H4 (cell line): ENCODE measurements around the gene EIF2S2. TPM values are rescaled to one million over a fixed set of nuclear protein-coding genes. Genes with fewer than 3 reads are reported as not detected.

Experiments
- DNase-seq: peaks from one replicate; pipeline ENCODE4 v3.0.0-alpha.2; 2015; ENCODE audit warnings: low spot score
- total RNA-seq: library from RNA; depleted of rRNA; stranded (reverse); fragments of >200 nt; shearing (Covaris generic); gene quantifications from 2 replicates; pipeline ENCODE4 v1.2.3, GENCODE V29; 2014

EIF2S2 gene
- total RNA-seq, 1 experiment from 2014 or later = 124 TPM

DNA sequence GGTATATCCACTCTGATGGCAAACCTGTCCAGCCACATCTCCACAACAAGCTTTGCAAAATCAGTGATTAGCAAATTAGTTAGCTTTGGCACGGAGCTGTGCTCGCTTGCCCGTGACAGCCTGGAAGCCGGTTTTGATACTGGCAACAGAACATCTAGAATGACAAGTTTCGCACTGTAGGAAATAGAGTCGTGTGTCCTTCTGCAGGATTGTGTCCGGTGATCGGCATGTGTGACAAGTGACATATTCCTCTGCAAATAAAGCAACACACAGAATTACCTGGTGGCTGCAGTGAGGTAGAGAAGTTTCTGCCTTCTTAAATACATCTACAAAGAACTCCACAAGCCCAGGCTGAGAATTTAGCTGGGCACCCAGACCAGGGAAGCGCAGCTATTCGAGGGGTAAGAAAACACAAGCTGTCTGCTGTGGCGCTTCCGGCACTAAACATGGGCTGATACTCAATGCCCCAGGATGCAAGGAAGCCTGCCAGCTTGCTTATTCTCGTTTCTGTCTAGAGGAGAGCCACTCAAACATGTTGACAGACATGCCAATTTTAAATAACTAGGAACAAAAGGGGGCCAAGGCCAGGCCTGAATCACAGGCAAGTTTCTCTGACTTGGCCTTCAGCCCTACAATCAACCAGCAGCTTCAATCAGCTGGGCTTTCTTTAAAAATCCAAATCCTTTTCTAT lies 22.2 kb downstream of the EIF2S2 start:
- no peak for DNase-seq

GRCh38 chr20:34089175-34089479 lies 22.9 kb downstream of the EIF2S2 start:
- no peak for DNase-seq

GRCh38 chr20:34088305-34089174 lies 23.5 kb downstream of the EIF2S2 start:
- DNase-seq = no peak

GRCh38 chr20:34085544-34086040 lies 26.5 kb downstream of the EIF2S2 start:
- DNase-seq = no peak

GRCh38 chr20:34084227-34084923 lies 27.7 kb downstream of the EIF2S2 start:
- no peak for DNase-seq

GRCh38 chr20:34083781-34084180 lies 28.3 kb downstream of the EIF2S2 start:
- DNase-seq = no peak

GRCh38 chr20:34083137-34083536 lies 28.9 kb downstream of the EIF2S2 start:
- DNase-seq = peak; percentile 97

- no peak for DNase-seq
Observed at GRCh38 chr20:34082232-34082887, 29.7 kb downstream of the EIF2S2 start.

- DNase-seq = no peak
Observed at GRCh38 chr20:34079818-34080217, 32.2 kb downstream of the EIF2S2 start.

GRCh38 chr20:34078540-34078939 lies 33.5 kb downstream of the EIF2S2 start:
- DNase-seq = no peak

GRCh38 chr20:34076952-34077351 lies 35.1 kb downstream of the EIF2S2 start:
- DNase-seq = no peak

- no peak for DNase-seq
Observed at GRCh38 chr20:34075647-34076046, 36.4 kb downstream of the EIF2S2 start.

GRCh38 chr20:34074101-34074760 lies 37.8 kb downstream of the EIF2S2 start:
- DNase-seq = no peak

DNA sequence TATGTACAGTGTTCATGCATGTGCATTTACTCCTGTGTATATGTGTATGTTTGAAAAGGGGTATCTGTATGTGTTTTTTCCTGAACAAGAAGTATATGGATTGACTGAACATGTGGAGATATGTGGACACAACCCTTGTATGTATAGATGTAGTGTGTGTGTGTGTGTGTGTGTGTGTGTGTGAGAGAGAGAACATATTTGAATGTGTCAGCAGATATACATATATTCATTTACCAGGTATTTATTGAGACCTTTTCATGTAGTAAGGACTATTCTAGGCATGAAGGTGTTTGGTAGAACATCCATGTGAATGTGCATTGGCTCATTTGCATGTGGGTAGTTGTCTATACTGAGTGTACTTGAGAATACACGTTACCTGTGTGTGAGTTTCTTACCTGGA lies 39.3 kb downstream of the EIF2S2 start:
- no peak for DNase-seq

GRCh38 chr20:34072076-34072475 lies 40.0 kb downstream of the EIF2S2 start:
- DNase-seq = no peak

DNA sequence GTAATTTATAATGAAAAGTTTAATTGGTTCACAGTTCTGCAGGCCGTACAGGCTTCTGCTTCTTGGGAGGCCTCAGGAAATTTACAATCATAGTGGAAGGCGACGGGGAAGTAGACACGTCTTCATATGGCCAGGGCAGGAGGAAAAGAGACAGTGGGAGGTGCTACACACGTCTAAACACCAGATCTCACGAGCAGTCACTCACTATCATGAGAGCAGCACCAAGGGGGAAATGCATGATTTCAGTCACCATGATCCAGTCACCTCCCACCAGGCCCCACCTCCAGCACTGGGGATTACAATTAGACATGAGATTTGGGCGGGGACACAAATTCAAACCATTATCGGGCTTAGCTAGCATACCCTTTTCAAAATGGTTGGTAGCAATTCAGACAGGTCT lies 41.2 kb downstream of the EIF2S2 start:
- DNase-seq = no peak

DNA sequence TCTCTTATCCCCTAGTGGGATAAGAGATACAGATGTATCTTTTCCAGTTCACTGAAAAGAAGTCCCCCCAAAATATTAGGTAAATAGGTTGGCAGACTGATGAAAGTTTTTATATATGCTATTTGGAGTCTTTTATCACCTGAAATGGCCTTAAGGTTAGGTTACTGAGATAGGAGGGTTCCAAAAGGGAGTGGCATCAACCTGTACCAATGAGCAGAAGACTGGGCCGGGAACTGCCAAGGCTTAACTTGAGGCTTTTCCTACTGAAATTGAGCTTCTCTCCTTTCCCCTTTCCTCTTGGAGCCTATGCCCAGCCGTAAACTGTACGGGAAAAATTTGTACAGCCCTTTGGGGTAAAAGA lies 42.0 kb downstream of the EIF2S2 start:
- DNase-seq = no peak

GRCh38 chr20:34069341-34070078 lies 42.5 kb downstream of the EIF2S2 start:
- DNase-seq = peak; percentile 72

- DNase-seq = no peak
Observed at GRCh38 chr20:34068001-34068400, 44.0 kb downstream of the EIF2S2 start.

DNA sequence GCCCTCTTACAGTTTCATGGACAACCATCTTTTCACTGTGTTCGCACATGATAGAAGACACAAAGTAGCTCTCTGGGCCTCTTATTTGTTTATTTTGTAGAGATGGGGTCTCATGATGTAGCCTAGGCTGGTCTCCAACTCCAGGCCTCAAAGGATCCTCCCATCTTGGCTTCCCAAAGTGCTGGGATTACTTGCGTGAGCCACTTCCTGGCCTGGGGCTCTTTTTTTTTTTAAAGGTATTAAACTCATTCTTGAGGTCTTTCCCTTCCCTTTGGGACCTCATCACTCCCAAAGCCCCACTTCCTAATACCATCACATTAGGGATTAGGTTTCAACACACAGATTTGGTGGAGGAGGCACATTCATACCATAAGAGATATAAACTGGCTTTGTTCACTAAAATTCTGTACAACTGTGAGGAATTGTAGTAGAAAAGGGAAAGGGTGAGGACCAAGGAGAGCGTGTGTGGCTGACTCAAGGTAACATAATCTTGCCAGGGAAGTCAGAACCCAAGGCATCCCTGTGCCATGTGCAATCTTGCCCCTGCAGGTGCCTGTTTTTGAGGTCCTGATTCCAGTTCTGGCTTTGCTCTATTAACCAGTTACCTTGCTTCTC lies 45.5 kb downstream of the EIF2S2 start:
- peak; percentile 69 for DNase-seq
